ENCODE measurements around the gene CCL19. TPM values are rescaled to one million over a fixed set of nuclear protein-coding genes. Genes with fewer than 3 reads are reported as not detected.

Gene CCL19
- total RNA-seq, 1 donor from 2014 or later, result 4.1 TPM

DNA sequence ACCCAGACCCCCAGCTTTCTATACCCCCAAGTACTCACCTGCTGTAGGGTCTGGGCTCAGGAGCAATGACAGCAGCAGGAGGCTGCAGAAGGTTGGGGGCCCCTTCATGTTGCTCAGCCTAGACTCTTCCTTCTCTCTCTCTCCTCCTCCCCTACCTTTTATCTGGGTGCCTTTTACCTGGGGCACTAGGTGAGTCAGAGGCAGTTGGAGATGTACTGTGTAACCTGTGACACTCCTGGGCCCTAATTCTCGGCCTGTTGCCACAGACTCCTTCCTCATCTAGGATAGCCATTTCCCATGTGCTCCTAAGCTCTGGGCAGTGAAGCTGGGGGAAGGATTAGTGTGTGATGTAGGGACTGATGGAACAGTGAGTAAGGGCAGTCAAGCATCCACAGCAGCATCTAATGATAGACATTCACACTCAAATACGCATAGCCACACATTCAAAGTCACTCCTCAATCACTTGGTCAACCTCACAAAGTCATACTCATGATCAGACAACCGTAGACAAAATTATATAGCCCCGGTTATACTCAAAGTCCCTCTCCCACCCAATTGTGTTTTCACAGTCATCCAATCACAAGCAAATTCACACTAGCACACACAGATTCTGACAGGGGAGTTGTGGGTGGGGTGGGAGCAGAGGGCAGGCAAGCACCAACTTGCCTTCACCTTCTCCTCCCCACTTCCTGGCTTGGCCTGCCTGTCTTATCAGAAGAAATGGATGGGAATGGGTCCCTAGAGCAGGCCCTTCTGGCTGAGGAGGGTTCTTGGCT lies 28.4 kb downstream of the CCL19 start, which contains the start of gene CCL27:
Gene CCL27, minus strand, starts transcription at position 132 of the 777 bp plus-strand sequence. Its CDS starts 24 bp downstream, at position 108.
- DNase-seq (ENCODE audit: low spot score), result no peak

DNA sequence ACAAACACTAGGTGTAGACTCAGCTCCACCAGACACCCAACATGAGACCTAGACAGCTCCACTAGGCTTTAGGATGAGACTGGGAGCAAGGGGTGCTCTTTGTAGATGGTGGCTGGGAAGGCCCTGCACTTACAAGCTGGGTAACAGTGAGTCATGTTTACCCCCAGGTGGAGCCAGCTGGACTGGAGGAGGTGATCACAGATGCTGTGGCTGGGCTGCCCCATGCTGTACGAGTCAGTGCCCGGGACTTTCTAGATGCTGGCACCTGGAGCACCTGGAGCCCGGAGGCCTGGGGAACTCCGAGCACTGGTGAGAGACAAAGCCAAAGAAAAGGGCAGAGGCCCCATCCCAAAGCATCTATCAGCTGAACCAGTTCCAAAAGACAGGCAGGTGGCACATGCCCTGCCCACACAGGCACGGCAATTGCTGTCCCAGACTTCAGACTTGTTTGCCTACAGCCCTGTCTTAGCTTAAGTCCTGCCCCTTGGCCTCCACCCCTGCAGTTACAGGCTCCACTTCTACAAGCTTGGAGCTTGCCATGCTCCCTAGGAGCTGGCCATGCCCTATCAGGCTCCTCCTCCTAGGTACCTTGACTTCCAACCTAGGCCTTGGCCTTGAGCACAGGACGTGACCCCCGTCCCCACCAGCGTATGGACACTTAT lies 31.4 kb downstream of the CCL19 start:
- DNase-seq (ENCODE audit: low spot score), result no peak

DNA sequence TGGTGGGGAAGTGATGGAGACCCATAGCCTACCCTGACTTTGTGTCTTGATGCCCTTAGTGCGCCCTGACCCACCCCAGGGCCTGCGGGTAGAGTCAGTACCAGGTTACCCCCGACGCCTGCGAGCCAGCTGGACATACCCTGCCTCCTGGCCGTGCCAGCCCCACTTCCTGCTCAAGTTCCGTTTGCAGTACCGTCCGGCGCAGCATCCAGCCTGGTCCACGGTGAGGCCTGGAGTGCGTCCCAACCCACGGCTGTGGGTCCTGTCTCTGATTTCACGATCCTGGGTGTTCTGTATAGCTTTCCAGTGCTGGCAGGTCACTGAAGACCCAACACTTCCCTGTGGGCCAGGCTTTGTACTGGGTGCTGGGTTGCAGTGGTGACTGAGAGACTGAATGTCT lies 32.6 kb downstream of the CCL19 start:
- no peak for DNase-seq (ENCODE audit: low spot score)

DNA sequence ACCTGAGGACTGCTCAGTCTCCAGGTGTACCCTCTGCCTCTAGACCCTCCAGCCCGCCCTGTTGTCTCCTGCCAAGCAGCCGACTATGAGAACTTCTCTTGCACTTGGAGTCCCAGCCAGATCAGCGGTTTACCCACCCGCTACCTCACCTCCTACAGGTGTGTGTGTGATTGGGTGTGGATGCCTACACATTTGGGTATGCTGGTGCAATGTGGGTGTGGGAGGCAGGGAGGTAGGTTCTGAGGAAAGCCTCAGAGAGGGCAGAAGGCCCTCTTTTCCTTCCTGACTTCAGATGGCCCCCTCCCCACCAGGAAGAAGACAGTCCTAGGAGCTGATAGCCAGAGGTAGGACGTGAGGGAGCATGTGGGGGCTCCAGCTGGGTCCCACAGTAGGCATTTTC lies 34.1 kb downstream of the CCL19 start:
- no peak for DNase-seq (ENCODE audit: low spot score)

DNA sequence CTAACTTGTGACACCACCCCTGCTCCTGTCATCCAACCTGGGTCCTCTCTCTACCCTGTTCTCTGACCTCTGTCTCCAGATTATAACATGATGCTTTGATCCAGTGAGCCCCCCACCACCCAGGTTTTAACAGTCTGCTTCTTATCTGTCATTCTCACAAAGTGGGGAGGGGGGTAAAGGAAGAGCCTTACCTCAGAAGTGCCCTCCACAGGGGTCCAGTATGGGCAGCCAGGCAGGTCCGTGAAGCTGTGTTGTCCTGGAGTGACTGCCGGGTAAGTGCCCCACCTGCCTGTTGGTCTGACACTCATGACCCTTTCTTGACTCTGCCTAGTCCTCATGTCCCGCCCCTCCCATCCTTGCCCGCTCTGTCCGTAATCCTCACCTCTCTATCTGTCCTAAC lies 35.7 kb downstream of the CCL19 start:
- no peak for DNase-seq (ENCODE audit: low spot score)

DNA sequence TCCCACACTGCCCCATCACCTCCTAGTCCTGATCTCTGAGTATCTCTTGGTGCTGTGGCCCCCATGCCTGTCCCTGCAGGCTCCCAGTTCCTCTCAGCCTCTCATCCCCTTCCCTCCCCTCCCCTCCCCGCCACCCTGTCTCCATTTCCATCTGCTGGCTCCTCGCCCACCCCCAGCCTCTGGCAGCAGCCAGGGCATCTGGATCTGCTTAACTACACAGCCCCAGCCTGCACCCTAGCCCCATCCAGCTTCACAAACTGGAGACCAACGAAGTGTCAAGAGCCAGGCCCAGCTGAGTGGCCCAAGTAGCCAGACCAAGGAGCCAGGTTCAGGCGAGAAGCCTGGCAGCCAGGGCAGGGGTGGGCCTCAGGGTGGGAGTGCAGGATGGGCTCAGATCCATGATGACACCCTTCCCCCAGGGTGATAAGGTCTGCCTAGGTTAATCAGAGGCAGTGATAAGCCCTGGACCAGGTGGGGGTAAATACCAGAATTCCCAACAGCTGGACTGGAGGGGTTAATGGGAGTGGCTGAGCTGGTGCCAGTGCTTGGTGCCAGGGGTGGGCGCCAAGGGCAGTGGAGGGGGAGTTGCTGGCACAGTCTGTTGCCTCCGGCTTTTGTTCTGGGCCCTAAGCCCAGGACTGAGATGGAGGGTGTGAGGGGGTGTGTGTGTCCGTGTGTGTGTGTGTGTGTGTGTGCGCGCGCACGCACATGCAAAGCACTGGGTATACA lies 36.6 kb downstream of the CCL19 start:
- DNase-seq (ENCODE audit: low spot score), result peak; percentile 57

- DNase-seq (ENCODE audit: low spot score), result no peak
These were observed 37.7 kb downstream of the CCL19 start for GRCh38 chr9:34653151-34654072.

- no peak for DNase-seq (ENCODE audit: low spot score)
These were observed 38.5 kb downstream of the CCL19 start for GRCh38 chr9:34652602-34653000.

- DNase-seq (ENCODE audit: low spot score), result peak; percentile 73
These were observed 39.0 kb downstream of the CCL19 start, which contains the start of gene IL11RA for GRCh38 chr9:34651876-34652601. Gene IL11RA (plus strand): TSS chr9:34652185. CDS start chr9:34655218, 3,033 bp downstream.

DNA sequence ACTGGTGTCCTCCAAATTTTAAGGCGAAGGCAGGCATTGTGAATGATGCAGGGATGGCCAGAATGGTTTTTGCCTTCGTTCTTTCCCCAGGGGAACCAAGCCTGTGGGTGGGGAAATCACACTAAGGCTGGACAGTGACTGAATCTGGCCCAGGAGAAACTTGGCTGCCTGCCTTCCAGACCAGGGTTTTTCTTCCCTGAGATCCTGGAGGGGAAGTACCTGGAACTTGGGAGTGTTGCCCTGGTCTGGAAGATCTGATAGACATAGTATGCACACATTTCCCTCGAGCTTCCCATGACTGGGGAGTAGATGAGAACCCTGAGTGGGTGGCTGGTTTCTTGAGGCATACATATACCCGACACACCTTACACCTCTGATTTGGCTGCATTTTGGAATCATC lies 39.8 kb downstream of the CCL19 start:
- DNase-seq (ENCODE audit: low spot score), result peak; percentile 37

DNA sequence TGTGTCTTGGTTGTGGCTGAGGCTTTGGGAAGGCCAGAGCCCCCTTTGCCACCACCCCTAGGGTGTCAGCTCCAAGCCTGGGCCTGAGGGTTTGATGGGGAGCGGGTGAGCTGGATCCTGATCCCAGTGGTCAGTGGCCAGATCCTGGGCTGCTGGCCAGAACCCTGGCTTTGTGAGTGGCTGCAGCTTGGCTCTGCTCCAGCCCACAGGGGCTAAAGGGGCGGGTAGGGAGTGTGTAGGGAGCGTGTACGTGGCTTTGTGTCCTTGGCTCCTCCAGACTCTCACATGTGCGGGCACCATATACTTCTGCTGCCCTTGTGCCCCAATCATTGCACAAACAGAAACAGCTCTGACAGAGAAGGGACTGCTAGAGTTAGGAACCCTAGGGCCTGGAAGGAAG lies 40.3 kb downstream of the CCL19 start:
- DNase-seq (ENCODE audit: low spot score), result no peak

DNA sequence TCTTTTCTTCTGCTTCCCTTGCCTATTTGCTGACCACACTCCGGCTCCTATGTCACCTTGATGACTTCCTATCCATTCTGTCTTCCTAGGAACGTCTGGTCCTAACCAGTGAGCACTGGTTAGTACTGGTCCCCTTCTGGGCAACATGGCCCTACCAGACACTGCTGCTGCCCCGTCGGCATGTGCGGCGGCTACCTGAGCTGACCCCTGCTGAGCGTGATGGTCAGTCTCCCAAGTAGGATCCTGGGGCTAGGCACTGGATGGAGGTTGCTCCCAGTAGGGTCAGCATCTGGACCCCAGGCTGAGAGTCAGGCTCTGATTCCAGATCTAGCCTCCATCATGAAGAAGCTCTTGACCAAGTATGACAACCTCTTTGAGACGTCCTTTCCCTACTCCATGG lies 42.4 kb downstream of the CCL19 start:
- no peak for DNase-seq (ENCODE audit: low spot score)

GRCh38 chr9:34647651-34648050 lies 43.4 kb downstream of the CCL19 start:
- peak; percentile 21 for DNase-seq (ENCODE audit: low spot score)

DNA sequence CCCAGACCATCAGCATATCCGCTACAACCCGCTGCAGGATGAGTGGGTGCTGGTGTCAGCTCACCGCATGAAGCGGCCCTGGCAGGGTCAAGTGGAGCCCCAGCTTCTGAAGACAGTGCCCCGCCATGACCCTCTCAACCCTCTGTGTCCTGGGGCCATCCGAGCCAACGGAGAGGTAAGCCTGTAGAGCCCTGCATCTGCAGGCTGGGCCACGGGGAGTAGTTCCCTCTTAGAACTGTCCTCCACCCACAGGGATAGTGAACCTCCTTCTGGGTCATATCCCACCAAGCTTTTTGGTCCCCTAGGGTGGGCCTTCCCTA lies 44.0 kb downstream of the CCL19 start:
- DNase-seq (ENCODE audit: low spot score), result no peak

GRCh38 chr9:34646211-34647083 lies 44.6 kb downstream of the CCL19 start, which contains the start of gene GALT:
Gene GALT (plus strand): TSS chr9:34646675. CDS start chr9:34646705, 30 bp downstream.
- peak; percentile 95 for DNase-seq (ENCODE audit: low spot score)

- no peak for DNase-seq (ENCODE audit: low spot score)
These were observed 46.2 kb downstream of the CCL19 start for GRCh38 chr9:34644766-34645314.

DNA sequence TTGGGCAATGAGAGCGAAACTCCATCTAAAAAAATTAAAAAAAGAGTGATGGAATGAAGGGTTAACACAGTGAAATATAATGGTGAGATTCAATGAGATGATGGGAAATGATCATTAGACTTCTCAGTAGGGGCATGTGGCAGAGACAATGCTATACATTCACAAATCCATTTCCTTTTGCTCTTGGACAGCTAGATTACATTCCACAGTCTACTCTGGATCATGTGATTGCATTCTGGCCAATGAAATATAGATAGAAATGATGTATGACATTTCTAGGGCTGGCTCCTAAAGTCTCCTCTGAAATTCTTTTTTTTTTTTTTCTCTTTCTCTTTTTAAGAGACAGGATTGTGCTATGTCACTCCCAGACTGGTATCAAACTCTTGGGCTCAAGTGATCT lies 48.4 kb downstream of the CCL19 start:
- no peak for DNase-seq (ENCODE audit: low spot score)
